Measurements from ENCODE around the gene DNAI2.

DNAI2 gene

DNA sequence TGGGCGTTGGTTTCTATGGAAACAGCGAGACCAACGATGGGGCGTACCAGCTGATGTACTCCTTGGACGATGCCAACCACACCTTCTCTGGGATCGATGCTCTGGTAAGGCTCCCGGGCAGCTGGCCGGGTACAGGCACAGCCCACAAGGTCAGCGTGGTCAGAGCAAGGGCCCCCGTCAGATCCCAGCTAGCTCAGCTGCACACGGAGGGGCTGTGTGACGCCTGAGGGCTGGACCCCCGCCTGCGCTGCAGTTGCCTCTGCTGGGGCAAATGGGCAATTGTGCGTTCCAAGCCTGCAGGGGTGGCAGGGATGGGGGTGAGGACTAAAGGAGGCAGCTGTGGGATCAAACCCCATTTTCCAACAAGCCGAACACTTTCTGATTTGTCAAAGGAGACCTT lies 43.1 kb upstream of the DNAI2 start:
- TF ChIP-seq, protein P1, sequence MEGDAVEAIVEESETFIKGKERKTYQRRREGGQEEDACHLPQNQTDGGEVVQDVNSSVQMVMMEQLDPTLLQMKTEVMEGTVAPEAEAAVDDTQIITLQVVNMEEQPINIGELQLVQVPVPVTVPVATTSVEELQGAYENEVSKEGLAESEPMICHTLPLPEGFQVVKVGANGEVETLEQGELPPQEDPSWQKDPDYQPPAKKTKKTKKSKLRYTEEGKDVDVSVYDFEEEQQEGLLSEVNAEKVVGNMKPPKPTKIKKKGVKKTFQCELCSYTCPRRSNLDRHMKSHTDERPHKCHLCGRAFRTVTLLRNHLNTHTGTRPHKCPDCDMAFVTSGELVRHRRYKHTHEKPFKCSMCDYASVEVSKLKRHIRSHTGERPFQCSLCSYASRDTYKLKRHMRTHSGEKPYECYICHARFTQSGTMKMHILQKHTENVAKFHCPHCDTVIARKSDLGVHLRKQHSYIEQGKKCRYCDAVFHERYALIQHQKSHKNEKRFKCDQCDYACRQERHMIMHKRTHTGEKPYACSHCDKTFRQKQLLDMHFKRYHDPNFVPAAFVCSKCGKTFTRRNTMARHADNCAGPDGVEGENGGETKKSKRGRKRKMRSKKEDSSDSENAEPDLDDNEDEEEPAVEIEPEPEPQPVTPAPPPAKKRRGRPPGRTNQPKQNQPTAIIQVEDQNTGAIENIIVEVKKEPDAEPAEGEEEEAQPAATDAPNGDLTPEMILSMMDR (IDR thresholded peaks at IDR 0.05; ENCODE audit: control extremely low read depth, extremely low read depth, low read depth, missing control alignments): no peak
- DNase-seq (ENCODE audit: extremely low spot score): no peak
- ChIA-PET POLR2A (interaction anchor here (0.6 kb wide), 1 partner anchor 37 kb away, joined by 3 read pairs; no protein-coding TSS in a partner anchor), CTCF (interaction anchor here (1.1 to 1.8 kb wide), 3 partner anchors 10 to 31 kb away, joined by 4 to 6 read pairs (median 4); partner anchors contain the start of gene TTYH2)

DNA sequence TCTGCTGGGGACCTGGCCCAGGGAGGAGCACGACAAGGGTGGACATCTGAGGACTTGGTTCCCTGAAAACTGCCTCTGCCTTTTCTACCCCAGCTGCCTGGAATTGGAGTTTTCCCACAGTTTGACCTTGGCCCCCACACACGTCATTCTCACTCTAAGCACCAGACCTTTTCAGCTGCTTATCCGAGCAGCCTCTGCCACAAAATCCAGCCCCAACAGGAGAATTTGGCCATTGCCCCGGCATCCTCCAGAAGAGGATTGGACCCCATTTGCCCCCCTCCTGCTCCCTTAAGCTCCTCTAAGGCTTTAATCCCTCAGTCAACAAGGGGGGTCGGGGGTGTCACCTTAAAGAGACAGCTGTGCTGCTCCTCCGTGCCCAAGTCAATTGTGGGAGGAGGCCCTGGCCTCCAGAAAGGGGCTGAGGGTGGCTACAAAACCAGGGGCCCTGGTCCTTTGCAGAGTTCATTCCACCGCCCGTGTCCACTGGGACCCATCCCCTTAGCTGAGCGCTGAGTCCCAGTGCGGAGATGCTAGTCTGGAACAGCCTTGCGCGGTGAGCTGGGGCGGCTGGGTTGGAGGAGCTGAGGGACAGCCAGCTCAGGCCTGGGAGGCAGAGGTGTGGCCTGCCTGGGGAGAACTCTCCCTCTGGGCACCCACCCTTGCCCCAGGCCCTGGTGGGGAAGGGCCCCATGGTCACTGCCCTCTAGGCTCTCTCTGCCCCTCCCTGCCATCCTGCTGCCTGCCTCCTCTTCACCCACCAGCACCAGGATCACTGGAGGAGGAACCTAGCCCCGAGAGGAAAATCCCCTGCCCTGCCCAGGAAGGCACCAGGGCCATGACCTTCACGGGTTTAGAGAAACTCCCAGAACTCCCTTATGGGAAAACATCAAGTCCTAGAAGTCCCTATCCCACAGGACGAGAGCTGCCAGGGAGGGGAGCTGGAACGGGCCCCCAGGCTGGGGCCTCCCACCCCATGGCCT lies 41.8 kb upstream of the DNAI2 start:
- CTCF ChIA-PET: interaction anchor here (0.6 to 1.1 kb wide), 2 partner anchors 9 to 33 kb away, joined by 3 to 4 read pairs; no protein-coding TSS in a partner anchor
- DNase-seq (ENCODE audit: extremely low spot score): no peak
- POLR2A ChIA-PET: no interaction called here
- TF ChIP-seq, protein P1 (IDR thresholded peaks at IDR 0.05; ENCODE audit: control extremely low read depth, extremely low read depth, low read depth, missing control alignments): no peak

DNA sequence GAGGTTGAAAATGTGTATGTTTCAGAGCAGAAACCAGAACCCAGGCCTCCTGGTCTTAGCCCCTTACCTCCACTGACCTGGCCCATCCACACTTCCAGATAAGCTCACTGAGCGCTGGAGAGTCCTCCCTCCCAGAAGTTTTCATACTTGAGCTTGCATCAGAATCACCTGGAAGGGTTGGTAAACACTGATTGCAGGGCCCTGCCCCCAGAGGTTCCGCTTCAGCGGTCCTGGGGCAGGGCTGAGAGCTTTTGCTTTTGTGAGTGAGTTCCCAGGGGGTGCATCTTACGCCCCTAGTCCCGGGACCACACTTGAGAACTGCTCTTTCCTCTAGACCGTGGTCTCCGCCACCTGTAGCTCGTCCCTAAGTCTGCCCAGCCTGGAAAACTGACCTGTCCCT lies 40.1 kb upstream of the DNAI2 start:
- ChIA-PET POLR2A (interaction anchor here (0.6 kb wide), 2 partner anchors 14 to 729 kb away, joined by 3 read pairs; no protein-coding TSS in a partner anchor), CTCF (interaction anchor here (1.1 kb wide), 1 partner anchor 16 kb away, joined by 3 read pairs; no protein-coding TSS in a partner anchor)
- DNase-seq (ENCODE audit: extremely low spot score): no peak
- TF ChIP-seq, protein P1 (IDR thresholded peaks at IDR 0.05; ENCODE audit: control extremely low read depth, extremely low read depth, low read depth, missing control alignments): no peak

DNA sequence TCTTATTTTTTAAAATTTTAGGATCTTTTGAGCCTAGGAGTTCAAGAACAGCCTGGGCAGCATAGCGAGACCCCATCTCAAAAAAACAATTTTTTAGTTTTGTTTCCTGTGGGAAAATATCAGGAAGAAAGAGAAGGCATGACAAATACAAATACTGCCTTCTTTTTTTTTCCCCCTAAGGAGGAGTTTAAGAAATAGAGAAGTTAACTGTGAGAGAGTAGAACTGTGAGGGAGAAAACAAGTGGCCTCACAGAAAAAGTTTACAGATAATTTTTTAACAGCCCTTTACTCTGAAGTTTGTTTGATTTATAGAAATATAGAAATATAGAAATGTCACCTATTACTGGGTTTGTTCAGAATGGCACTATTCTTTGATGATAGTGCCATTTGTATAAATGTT lies 39.5 kb upstream of the DNAI2 start:
- DNase-seq (ENCODE audit: extremely low spot score): no peak
- POLR2A ChIA-PET: interaction anchor here (0.6 kb wide), 2 partner anchors 15 to 730 kb away, joined by 3 read pairs; no protein-coding TSS in a partner anchor
- TF ChIP-seq, protein P1 (IDR thresholded peaks at IDR 0.05; ENCODE audit: control extremely low read depth, extremely low read depth, low read depth, missing control alignments): no peak
- CTCF ChIA-PET: interaction anchor here (1.1 to 1.3 kb wide), 2 partner anchors 17 to 133 kb away, joined by 3 read pairs; no protein-coding TSS in a partner anchor

DNA sequence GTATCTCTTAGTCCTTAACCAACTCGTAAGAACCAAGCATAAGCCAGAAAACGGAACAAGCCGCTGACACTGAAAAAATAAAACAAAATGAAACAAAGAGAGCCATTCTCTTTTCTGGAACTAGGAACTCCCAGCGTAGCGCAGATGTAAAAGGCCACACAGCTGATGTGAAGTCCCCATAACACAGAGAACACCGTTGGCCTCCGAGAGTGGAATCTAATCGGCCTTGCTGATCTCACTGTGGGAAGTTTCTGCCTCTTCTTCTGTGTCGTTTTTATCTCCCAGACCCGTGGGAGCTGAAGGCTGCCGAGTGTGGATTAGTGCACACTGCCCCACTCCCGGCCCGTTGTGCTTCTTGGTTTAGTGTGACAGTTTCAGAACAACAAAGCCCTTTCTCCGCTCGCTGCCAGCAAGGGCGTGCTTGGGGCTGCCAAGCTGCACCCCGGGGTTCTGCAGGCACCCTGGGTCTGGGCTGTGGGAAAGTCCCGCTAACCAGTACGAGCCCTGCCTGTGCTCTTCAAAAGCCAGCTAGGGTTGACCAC lies 38.9 kb upstream of the DNAI2 start:
- TF ChIP-seq, protein P1 (IDR thresholded peaks at IDR 0.05; ENCODE audit: control extremely low read depth, extremely low read depth, low read depth, missing control alignments): no peak
- CTCF ChIA-PET: interaction anchor here (1.0 to 1.3 kb wide), 2 partner anchors 49 to 133 kb away, joined by 3 read pairs; no protein-coding TSS in a partner anchor
- DNase-seq (ENCODE audit: extremely low spot score): no peak
- POLR2A ChIA-PET: no interaction called here

DNA sequence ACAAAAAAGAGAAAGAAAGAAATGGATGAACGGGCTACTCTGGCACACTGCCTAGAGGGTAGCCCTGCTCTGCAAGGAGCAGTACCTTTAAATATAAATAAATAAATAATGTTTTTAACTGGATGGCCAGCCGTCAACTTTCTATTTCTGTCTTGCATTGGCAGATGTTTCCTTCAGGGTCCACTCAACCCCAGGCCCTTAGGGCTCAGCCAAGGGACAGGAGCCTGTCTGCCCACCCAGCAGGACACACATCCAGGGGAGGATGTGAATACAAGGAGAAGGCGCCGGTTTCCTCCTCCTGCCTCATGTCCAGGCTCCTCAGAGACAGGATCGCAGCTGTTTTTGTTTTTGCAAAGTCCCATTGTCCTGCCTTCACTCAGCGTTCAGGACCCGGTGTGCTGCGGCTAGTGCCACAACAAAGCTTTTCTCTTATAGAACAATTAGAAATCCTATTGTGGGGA lies 38.1 kb upstream of the DNAI2 start:
- CTCF ChIA-PET: interaction anchor here (1.0 to 1.5 kb wide), 3 partner anchors 13 to 132 kb away, joined by 3 read pairs; no protein-coding TSS in a partner anchor
- TF ChIP-seq, protein P1 (IDR thresholded peaks at IDR 0.05; ENCODE audit: control extremely low read depth, extremely low read depth, low read depth, missing control alignments): no peak
- no peak for DNase-seq (ENCODE audit: extremely low spot score)
- POLR2A ChIA-PET: no interaction called here
